Panc1 (cell line): ENCODE data around the gene HTR1D. TPM values are rescaled to one million over a fixed set of nuclear protein-coding genes. Genes with fewer than 3 reads are reported as not detected.
A peak's percentile ranks its signal among the peaks of the same experiment; 100 is the strongest.

Experiments
- ATAC-seq: fragments of 200-7000 bp; cut with Tn5 transposase; 2 replicates; pipeline ENCODE4 v1.9.1; 2020; ENCODE audit warnings: mild to moderate bottlenecking, moderate library complexity
- BruUV-seq: library from RNA; stranded (reverse); fragments of 400-500 nt; replicated peaks from 2 replicates; lab custom pipeline; 2021; lab: Mats Ljungman, UMichigan
- CTCF ChIA-PET: fragments of 300-600 bp; sonication (Branson Sonifier 250); formaldehyde crosslinking; loops from one replicate; lab custom pipeline; 2022; ENCODE audit warnings: antibody characterized with exemption; lab: Charles Lee
- POLR2A ChIA-PET: fragments of 300-600 bp; sonication (Branson Sonifier 250); formaldehyde crosslinking; loops from one replicate; lab custom pipeline; 2022; ENCODE audit warnings: antibody characterized with exemption; lab: Charles Lee
- DNase-seq: peaks from one replicate; pipeline ENCODE4 v3.0.0-alpha.2; 2010; ENCODE audit warnings: low read depth, low spot score
- H3K27ac ChIP-seq: 2 replicates; pipeline ENCODE4 v1.5.1; 2011; ENCODE audit warnings: mild to moderate bottlenecking, low read length, inconsistent platforms
- H3K27me3 ChIP-seq: fragments of 200-500 bp; sonication (Bioruptor generic); 2 replicates; pipeline ENCODE4 v1.6.0; 2014; ENCODE audit warnings: low read length, inconsistent platforms; ENCODE audit not compliant: control insufficient read depth, insufficient read depth
- H3K36me3 ChIP-seq: fragments of 200-500 bp; sonication (Bioruptor generic); 2 replicates; pipeline ENCODE4 v1.5.1; 2014; ENCODE audit warnings: inconsistent platforms, mild to moderate bottlenecking, low read length, moderate library complexity; ENCODE audit not compliant: control insufficient read depth, insufficient read depth
- H3K4me1 ChIP-seq: 2 replicates; pipeline ENCODE4 v1.5.1; 2011; ENCODE audit warnings: inconsistent platforms, mild to moderate bottlenecking, low read length, moderate library complexity; ENCODE audit not compliant: control insufficient read depth, insufficient read depth
- H3K4me3 ChIP-seq, 2 experiments: 2 replicates each; pipeline ENCODE4 v1.5.1; 2011 to 2012; ENCODE audit warnings: low read depth in 2 of 2, low read length in 2 of 2, mild to moderate bottlenecking in 2 of 2, inconsistent platforms in 1 of 2, moderate library complexity in 1 of 2
- H3K9me3 ChIP-seq: fragments of 200-500 bp; sonication (Bioruptor generic); 2 replicates; pipeline ENCODE4 v1.5.1; 2014; ENCODE audit warnings: low read depth, mild to moderate bottlenecking, inconsistent platforms, low read length, moderate library complexity; ENCODE audit not compliant: control insufficient read depth, insufficient read depth
- CTCF ChIP-seq: fragments of 450-650 bp; IDR thresholded peaks from 2 replicates; pipeline ENCODE4 v1.5.1; 2017; ENCODE audit warnings: mild to moderate bottlenecking
- POLR2AphosphoS5 ChIP-seq: IDR thresholded peaks from 2 replicates; pipeline ENCODE4 v1.6.1; 2012; ENCODE audit warnings: mild to moderate bottlenecking, low read depth, low read length, moderate library complexity
- REST ChIP-seq, 2 experiments: IDR thresholded peaks; 2 replicates each; pipeline ENCODE4 v1.6.1; 2011 to 2012; ENCODE audit warnings: low read depth in 2 of 2, control low read depth in 1 of 2, low read length in 1 of 2, mild to moderate bottlenecking in 1 of 2, moderate library complexity in 1 of 2; ENCODE audit not compliant: insufficient read depth in 1 of 2
- SIN3A ChIP-seq: IDR thresholded peaks from 2 replicates; pipeline ENCODE4 v1.6.1; 2012; ENCODE audit warnings: low read depth, mild to moderate bottlenecking, low read length, moderate library complexity, borderline replicate concordance; ENCODE audit not compliant: insufficient read depth
- TCF7L2 ChIP-seq: IDR thresholded peaks from 2 replicates; pipeline ENCODE4 v1.6.1; 2011; ENCODE audit warnings: mild to moderate bottlenecking, low read depth, low read length, inconsistent platforms
- in situ Hi-C: cut with HindIII; loops from 2 replicates; pipeline ENCODE4 v1.10.0; 2016; ENCODE audit warnings: low sequenced_read_pairs, low pct_unique_long_range_greater_than_20kb
- intact Hi-C: fragments of 100-400 bp; cut with micrococcal nuclease; formaldehyde crosslinking; loops from one replicate; pipeline ENCODE4 v1.10.0; 2022; ENCODE audit not compliant: unreplicated experiment
- total RNA-seq: library from RNA; stranded (reverse); gene quantifications from one replicate; pipeline ENCODE4 v1.2.1, GENCODE V29; 2021; ENCODE audit not compliant: unreplicated experiment

HTR1D gene
- total RNA-seq, 1 experiment from 2014 or later: 3.5 TPM

GRCh38 chr1:23221107-23221506 lies 3.8 kb upstream of the HTR1D start:
- ATAC-seq (no peak), DNase-seq (no peak)
- CTCF ChIA-PET: no interaction called here
- H3K27me3 ChIP-seq: no peaks in the 10 kb centered on the region
- no peak for TF ChIP-seq CTCF
- no peak for TF ChIP-seq REST (IDR thresholded peaks at IDR 0.05; ENCODE audit: insufficient read depth in 1 of 2, low read depth in 2 of 2, low read length in 1 of 2)
- TF ChIP-seq POLR2AphosphoS5: no peak
- TF ChIP-seq TCF7L2: no peak
- TF ChIP-seq SIN3A: no peak
- no peak overlapping the region for H3K27ac ChIP-seq
- H3K4me1 ChIP-seq: peaks cover 13% of the 10 kb centered on the region
- POLR2A ChIA-PET: no interaction called here
- no peaks in the 10 kb centered on the region for H3K9me3 ChIP-seq
- intact Hi-C loops (loop anchor here (10.0 kb wide), 1 partner anchor 54 kb away; no protein-coding TSS in a partner anchor), in situ Hi-C loops (no loop called here)
- no TSS peak for BruUV-seq
- H3K36me3 ChIP-seq: no peaks in the 10 kb centered on the region
- H3K4me3 ChIP-seq: no peak overlapping the region

- CTCF ChIA-PET: interaction anchor here (0.7 to 1.0 kb wide), 9 partner anchors 19 to 312 kb away, joined by 3 to 8 read pairs (median 4); no protein-coding TSS in a partner anchor
- POLR2A ChIA-PET: no interaction called here
- H3K4me3 ChIP-seq: peak overlapping the region; percentile 55 to 59
- no peak for TF ChIP-seq POLR2AphosphoS5
- TF ChIP-seq CTCF: peak; percentile 98
- TF ChIP-seq SIN3A: no peak
- no peak for TF ChIP-seq TCF7L2
- TF ChIP-seq REST (IDR thresholded peaks at IDR 0.05; ENCODE audit: insufficient read depth in 1 of 2, low read depth in 2 of 2, low read length in 1 of 2): no peak
- no TSS peak for BruUV-seq
- no peaks in the 10 kb centered on the region for H3K9me3 ChIP-seq
- no peak overlapping the region for H3K27ac ChIP-seq
- no peak for DNase-seq
- peak; percentile 83 for ATAC-seq
- H3K36me3 ChIP-seq: no peaks in the 10 kb centered on the region
- peaks cover 7% of the 10 kb centered on the region; the same call in 1 of the 2 replicates for H3K4me1 ChIP-seq
- intact Hi-C loops: no loop called here
- no peaks in the 10 kb centered on the region for H3K27me3 ChIP-seq
- in situ Hi-C loops: no loop called here
Observed at GRCh38 chr1:23216771-23217420, 406 bp downstream of the HTR1D start.
